NCI-H1694 treated with DMSO at 0.1 percent for 48 hours (cell line): ENCODE data around the gene PEX6.

ENCODE experiments used
- DNase-seq: peaks from one replicate; lab custom pipeline; 2025; lab: John Stamatoyannopoulos, UW

Gene PEX6, protein sequence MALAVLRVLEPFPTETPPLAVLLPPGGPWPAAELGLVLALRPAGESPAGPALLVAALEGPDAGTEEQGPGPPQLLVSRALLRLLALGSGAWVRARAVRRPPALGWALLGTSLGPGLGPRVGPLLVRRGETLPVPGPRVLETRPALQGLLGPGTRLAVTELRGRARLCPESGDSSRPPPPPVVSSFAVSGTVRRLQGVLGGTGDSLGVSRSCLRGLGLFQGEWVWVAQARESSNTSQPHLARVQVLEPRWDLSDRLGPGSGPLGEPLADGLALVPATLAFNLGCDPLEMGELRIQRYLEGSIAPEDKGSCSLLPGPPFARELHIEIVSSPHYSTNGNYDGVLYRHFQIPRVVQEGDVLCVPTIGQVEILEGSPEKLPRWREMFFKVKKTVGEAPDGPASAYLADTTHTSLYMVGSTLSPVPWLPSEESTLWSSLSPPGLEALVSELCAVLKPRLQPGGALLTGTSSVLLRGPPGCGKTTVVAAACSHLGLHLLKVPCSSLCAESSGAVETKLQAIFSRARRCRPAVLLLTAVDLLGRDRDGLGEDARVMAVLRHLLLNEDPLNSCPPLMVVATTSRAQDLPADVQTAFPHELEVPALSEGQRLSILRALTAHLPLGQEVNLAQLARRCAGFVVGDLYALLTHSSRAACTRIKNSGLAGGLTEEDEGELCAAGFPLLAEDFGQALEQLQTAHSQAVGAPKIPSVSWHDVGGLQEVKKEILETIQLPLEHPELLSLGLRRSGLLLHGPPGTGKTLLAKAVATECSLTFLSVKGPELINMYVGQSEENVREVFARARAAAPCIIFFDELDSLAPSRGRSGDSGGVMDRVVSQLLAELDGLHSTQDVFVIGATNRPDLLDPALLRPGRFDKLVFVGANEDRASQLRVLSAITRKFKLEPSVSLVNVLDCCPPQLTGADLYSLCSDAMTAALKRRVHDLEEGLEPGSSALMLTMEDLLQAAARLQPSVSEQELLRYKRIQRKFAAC

DNA sequence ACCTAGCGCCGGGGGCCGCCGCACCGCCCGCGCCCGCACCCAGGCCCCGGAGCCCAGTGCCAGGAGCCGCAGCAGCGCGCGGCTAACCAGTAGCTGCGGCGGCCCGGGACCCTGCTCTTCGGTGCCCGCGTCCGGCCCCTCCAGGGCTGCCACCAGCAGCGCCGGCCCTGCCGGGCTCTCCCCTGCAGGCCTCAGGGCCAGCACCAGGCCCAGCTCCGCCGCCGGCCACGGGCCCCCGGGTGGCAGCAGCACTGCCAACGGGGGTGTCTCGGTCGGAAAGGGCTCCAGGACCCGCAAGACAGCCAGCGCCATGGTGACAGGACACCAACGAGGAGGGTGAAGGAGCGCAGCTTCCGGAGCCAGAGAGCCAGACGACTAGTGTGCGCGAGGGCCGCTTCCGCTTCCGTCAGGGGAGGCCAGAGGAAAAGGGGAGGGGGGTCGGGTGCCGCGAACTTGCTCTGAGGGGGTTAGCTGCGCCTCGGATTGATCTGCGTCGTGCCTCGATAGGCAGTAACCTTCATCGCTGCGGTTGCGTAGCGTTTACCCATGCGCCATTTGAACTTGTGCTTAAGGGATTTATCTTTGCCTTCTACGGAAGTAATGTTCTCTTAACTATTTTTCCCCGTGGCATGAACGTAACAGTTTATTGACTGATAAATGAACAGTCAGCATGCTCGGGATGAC lies at the start of gene PEX6:
Gene PEX6 (minus strand): TSS at position 343 of the 684 bp plus-strand sequence. CDS start 31 bp downstream, at position 312.
- DNase-seq = peak; percentile 83

DNA sequence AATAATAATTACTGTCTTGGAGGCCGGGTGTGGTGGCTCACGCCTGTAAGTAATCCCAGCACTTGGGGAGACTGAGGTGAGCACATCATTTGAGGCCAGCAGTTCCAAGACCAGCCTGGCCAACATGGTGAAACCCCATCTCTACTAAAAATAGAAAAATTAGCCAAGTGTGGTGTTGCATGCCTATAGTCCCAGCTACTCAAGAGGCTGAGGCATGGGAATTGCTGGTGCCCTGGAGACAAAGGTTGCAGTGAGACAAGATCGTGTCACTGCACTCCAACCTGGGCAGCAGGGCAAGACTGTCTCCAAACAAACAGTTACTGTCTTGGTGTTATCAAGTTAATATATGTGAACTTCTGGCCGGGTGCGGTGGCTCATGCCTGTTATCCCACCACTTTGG lies 47.4 kb upstream of the PEX6 start:
- DNase-seq = no peak

DNA sequence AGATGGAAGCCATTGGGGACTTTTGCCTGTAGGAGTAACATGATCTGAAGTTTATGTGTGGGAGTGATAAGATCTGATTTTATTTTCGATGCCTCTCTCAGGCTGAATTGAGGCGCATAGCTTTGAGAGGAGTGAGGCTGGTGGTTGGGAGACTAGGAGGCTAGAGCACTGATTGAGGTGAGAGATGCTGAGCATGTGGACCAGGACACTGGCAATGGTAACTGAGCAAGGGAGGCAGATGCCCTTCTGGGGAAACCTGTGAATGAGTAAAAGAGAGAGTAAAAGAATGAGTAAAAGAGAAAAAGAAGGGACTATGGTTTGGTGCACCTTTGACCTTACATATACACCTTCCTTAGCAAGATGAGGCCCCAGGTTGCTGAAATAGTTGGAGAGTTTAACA lies 45.5 kb upstream of the PEX6 start:
- no peak for DNase-seq

DNA sequence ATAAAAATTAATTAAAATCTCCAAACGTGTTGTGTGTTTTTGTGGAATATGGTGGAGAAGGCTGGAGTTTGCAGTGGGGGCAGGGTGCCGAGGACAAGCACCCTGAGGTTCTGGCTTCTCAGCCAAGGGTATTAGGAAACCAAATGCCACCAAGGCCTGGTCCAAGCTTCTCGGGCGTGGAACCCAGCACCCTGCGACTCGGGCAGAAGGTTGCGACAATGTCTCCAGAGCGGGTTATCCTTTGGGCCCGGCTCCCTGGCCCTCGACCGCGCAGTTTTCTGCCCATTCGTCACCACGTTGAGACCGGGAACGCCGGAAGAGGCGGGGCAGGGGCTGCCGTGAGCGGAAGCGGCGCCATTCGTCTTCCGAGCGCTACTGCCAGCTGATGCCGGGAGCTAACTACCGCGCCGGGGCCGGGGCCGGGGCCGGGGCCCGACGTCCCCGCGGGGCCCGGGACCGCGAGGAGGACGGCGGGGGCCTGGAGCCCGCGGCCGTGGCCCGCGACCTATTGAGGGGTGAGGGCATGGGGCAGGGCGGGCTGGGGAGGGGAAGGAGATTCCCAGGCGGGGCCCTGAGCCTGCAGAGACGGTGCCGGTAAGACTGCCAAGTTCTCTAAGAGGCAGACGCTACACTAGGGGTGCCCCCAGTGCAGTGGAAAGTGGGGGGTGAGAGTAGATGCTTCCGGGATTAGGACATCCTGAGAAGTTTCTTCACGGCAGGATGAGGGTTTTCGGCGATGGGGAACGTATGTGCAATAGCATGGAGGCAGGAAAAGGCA lies 42.5 kb upstream of the PEX6 start, which contains the start of gene RRP36:
Gene RRP36 (plus strand): TSS at position 354 of the 778 bp plus-strand sequence. CDS start 32 bp downstream, at position 386.
- DNase-seq = peak; percentile 48

DNA sequence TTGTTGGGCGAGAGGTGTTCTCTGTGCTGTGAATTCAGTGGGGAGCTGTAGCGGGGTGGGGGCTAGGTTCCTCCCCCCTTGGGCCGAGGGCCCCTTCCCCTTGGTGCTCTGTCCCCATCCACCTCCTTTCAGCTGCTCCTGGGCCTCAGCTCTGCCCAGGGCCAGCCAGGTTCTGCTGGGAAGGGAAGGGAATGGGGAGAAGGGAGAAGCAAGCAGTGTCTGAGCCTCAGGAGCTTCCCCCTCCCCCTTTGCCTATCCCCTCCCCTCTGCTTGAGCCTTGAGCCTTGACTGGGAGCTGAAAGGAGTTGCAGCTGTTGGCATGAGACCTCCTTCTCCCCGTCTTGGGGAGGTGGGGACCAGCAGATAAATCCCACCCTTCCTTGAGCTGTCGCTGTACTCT lies 41.9 kb upstream of the PEX6 start:
- no peak for DNase-seq

DNA sequence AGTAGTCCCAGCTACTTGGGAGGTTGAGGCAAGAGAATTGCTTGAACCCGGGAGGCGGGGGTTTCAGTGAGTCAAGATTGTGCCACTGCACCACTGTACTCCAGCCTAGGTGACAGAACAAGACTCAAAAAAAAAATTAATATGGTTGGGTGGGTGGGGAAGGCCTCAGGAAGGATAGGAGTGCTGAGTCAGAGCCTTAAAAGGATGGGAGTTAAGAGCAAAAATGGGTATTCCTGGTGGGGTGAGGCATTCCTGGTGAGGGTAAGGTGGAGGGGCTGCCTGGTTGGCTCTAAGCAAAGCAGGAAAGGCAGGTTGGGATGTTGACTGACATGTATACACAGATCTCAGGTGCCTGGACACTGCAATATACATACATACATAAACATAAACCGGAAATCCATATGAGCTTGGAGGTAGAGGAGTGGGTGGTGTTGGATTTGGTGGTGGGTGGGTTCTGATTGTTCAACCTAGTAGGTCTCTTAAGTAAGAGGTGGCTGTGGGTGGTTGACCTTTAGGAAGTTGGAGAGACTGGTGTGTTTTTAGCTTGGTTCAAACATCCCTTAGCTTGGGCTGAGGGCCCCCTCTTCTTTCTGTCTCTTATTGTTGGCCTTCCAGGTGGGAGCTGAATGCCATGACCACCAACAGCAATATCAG lies 41.2 kb upstream of the PEX6 start:
- DNase-seq = no peak

DNA sequence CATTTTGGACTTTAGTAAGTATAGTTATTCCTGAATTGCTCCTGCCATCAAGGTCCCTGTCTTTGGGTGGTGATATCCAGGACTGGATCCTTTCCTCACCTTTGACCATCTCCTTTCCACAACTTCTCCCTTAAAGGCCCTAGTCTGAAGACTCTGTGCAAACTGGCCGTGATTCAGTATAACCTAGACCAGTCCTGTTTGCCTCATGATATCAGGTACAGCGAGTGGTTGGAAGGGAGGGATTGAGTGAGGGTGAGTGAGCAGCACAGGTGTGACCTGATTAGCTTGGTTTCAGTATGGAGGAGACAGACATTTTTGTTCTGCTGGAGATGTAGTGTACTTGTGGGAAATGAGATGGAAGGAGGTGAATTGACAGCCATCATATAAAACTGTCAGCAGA lies 40.2 kb upstream of the PEX6 start:
- no peak for DNase-seq

DNA sequence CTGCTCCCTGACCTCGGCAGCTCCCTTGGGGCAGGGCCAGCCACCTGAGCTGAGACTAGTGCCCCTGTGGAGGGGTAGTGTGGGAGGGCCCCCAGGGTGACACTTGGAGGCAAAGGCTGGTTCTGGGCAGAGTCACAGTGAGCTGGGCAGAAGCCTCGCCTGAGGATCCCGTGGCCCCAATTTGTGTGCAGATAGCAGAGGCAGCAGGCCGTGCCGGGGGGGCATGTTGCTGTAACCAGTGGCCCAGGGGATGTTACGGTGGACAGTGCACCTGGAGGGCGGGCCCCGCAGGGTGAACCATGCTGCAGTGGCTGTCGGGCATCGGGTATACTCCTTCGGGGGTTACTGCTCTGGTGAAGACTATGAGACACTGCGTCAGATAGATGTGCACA lies 38.0 kb upstream of the PEX6 start:
- DNase-seq = no peak

DNA sequence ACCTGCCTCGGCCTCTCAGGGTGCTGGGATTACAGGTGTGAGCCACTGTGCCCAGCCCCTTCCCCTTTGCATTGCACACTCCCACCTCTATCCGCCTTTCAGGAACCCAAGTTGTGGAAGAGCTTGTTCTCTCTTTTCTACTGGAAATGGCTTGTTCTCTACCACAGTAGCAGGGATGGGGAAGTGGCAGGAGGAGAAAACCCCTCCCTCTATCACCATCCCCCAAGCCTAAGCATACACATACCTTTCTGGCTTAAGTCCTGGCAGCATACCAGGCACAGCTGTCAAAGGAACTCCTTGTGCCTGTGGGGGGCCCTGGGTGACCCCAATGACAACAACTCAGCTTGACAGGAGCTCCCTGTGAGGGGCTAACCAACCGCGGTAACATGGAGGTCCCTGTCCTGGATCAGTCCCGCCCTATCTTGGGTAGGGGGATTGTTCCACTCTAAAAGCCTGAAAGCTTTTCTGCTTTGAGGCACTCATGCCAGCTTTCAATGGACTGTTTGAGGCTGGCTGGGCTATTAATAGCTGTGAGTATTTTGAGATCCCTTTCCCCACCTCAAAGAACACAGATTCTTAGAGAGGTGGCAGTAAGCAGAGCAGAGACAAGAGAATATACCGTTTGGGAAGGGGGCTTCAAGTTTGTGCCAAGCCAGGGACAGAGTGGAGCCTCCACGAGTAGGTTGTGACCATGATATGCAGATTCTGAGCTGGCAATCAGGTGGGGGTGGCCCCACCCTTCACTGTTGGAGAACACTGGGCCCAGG lies 37.4 kb upstream of the PEX6 start:
- no peak for DNase-seq

DNA sequence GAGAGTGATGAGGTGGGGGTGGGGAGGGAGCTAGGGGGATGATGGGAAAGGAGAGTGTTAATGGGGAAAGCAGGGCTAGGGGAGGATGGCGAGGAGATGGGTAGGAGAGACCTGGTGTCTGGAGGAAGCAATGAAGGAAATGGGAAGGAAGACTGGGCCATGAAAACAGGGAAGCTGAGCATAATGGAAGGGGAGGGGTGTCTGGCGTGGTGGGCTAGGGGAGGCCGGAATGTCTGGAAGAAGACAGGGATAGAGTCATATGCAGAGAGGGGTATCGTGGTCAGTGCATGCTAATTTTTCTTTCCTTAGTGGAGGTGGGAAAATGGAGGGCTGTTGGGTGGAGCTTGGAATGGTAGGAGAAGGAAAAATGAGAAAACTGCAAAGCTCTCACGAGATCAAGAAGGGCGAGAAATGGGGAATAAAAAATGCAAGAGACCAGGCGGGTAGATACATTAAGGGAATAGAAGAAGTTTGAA lies 35.5 kb upstream of the PEX6 start:
- DNase-seq = peak; percentile 2

DNA sequence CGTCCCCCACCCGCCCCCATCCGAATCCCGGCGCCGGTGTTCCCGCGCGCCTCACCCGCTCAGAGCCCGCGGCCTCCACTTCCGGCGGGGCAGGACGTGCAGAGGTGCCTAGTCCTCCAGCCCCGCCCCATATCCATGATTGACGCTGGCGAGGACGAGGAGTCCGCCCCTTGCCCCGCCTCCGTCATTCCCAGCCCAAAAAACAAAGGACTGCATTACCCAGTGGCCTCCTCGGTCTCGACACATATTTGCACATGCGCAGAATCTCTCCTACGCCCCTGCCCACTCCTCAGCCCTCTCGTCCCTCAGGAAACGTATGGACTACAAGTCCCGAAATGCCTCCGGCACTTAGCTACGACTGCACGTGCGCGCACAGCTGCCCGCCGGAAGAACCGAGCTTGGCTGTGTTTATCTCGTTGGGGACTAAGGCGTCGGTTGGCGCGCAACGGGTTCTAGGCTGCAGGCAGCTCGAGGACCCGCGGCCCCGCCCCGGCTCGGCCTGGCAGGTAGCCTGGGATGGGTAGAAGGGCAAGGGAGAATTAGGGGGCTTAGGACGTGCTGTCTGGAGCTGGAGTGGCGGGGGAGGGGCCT lies 35.0 kb upstream of the PEX6 start, which contains the start of the genes KLHDC3 and MEA1:
Gene KLHDC3 (plus strand): TSS at position 407 of the 591 bp plus-strand sequence. CDS start 2,944 bp downstream, outside the sequence.
Gene MEA1 (minus strand): TSS at position 104 of the 591 bp plus-strand sequence. CDS start 133 bp downstream, outside the sequence.
- DNase-seq = peak; percentile 99

DNA sequence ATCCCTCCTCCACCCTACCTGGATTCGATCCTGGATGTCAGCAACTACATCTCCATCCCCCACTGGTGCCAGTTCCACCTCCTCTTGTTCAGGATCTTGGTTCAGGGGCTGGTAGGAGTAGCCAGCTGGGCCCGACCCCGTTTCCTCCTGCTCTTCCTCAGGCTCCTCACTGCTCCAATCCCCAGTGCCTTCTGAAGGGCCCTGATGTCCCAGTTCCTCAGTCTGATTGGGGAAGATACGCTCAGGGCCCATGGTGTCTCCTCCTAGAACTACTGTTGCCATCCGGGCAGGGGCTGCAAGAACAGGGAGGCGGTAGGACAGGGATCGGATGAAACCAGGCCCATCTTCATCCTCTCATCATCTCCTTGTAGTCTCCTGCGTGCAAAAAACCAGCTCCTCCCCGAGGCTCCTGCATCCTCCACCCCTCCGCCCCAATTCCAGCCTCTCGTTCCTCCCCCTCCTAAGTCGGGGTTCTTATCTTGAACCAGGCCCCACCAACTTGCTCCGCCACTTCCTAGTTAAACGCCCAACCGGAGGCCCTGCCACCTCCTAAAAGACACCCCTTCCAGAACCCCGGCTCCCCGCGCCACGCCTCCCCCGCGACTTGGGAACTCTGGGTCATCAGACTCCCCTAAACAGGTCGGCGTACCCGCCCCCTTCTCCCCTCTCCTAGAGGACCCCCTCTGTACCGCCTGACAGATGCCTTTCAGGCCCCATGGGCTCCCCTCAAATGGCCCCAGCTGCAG lies 34.3 kb upstream of the PEX6 start:
- DNase-seq = no peak

DNA sequence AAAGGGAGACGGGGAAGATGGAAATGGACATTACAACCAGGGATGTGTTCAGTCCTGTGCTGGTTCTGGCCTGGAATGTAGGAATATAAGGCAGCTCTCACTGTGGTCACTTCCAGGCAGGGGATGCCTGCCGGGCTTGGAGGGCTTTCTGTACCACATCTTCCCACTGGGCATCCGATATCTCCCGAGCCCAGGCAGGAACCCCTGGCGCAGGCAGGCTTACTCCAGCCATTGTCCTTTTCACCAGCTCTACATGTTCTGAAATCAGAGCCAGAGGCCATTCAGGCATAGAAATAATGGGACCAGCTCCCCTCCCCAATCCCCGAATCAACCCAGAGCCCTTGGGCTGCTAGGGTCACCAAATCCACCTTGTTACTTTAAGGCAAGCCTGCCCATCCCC lies 33.4 kb upstream of the PEX6 start:
- DNase-seq = no peak

DNA sequence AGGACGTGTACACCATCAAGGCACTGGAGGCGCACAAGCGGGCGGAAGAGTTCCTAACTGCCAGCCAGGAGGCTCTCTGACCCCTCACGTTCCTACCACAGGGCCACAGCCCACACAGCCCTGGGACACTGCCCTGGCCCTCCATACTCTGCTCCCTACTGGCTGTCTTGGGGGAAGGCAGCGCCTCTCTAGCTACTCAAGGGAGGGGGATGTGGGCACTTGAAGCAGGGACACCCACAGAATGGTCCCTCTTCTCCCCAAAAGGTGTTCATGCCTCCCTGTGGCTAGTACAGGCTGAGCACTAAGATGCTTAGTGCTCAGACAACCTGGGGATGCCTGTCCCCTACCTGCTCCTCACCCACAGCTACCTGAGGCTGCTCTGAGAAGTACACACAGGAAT lies 32.2 kb upstream of the PEX6 start:
- no peak for DNase-seq

DNA sequence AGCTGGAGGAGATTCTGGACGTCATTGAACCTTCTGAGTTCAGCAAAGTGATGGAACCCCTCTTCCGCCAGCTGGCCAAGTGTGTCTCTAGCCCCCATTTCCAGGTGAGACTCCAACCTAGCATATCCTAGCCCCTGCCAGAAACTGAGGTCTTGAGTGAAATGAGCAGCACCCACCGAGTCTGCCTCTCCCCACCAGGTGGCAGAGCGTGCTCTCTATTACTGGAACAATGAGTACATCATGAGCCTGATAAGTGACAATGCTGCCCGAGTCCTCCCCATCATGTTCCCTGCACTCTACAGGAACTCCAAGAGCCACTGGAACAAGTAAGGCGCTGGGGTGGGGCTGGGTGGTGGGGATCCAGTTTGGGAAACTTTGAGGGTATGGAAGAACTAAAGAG lies 30.1 kb upstream of the PEX6 start:
- DNase-seq = peak; percentile 13

DNA sequence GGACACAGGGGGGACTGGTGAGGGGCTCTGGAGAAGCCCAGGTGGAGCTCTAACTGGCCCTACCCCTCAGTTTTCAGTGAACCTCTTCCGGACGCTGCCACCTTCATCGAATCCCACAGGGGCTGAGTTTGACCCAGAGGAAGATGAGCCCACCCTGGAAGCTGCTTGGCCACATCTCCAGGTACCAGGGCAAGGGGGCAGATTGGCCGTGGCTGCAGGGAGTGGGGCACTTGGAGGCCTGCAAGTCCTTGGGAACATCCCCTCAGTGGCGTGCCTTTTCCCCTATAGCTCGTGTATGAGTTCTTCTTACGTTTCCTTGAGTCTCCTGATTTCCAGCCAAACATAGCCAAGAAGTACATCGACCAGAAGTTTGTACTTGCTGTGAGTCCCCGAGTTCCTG lies 28.1 kb upstream of the PEX6 start:
- DNase-seq = no peak

DNA sequence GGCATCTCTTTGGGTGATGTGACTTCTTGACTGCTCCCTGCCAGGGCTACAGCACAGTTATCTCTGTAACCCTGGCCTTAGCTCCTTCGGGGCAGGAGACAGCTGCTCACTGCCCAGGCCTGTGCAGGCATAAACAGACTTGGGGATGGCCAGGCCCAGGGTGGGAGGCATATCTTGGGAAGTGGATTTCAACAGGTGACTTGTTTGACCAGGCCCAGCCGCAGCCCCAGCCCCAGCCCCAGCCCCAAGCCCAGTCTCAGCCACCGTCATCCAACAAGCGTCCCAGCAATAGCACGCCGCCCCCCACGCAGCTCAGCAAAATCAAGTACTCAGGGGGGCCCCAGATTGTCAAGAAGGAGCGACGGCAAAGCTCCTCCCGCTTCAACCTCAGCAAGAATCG lies 27.3 kb upstream of the PEX6 start:
- DNase-seq = no peak

DNA sequence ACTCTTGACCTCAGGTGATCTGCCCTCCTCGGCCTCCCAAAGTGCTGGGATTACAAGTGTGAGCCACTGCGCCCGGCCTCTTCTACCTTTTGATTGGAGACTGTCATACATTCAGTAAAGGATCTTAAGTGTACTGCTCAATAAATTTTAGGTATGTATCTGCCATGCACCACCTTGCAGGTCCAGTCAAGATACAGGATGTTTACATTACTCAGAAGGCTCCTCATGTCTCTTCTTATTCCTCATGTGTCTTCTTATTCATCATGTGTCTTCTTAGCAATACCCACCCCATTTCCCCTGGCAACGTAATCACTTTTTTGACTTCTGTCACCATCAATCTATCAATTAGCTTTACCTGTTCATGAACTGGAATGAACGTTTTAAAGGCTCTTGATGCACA lies 26.9 kb upstream of the PEX6 start:
- DNase-seq = no peak

DNA sequence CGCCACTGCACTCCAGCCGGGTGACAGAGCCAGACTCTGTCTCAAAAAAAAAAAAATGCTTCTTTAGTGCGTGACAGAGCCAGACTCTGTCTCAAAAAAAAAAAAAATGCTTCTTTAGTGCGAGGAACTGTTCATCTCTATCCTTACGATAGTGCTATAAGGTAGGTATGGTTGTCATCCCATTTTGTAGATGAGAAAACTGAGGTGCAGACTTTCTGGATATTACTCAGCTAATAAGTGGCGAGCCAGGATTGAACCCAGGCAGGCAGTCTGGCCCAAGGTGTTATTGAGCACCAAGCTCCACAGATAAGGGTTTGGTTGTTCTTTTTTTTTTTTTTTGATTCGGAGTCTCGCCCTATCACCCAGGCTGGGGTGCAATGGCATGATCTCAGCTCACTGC lies 22.9 kb upstream of the PEX6 start:
- DNase-seq = no peak
